Neural progenitor cell (in vitro differentiated cells): ENCODE results near the gene FAM53B.

ENCODE experiments used
- CTCF ChIP-seq: fragments of 200-600 bp; sonication (generic); IDR thresholded peaks from 2 replicates; pipeline ENCODE4 v1.5.1; 2017; ENCODE audit warnings: antibody characterized with exemption, mild to moderate bottlenecking
- EZH2 ChIP-seq: fragments of 200-600 bp; sonication (generic); IDR thresholded peaks from 2 replicates; pipeline ENCODE4 v1.6.1; 2017; ENCODE audit warnings: antibody characterized with exemption, mild to moderate bottlenecking, moderate library complexity
- EZH2phosphoT487 ChIP-seq: fragments of 200-600 bp; sonication (generic); IDR thresholded peaks from 2 replicates; pipeline ENCODE4 v1.6.1; 2017; ENCODE audit warnings: antibody characterized with exemption

DNA sequence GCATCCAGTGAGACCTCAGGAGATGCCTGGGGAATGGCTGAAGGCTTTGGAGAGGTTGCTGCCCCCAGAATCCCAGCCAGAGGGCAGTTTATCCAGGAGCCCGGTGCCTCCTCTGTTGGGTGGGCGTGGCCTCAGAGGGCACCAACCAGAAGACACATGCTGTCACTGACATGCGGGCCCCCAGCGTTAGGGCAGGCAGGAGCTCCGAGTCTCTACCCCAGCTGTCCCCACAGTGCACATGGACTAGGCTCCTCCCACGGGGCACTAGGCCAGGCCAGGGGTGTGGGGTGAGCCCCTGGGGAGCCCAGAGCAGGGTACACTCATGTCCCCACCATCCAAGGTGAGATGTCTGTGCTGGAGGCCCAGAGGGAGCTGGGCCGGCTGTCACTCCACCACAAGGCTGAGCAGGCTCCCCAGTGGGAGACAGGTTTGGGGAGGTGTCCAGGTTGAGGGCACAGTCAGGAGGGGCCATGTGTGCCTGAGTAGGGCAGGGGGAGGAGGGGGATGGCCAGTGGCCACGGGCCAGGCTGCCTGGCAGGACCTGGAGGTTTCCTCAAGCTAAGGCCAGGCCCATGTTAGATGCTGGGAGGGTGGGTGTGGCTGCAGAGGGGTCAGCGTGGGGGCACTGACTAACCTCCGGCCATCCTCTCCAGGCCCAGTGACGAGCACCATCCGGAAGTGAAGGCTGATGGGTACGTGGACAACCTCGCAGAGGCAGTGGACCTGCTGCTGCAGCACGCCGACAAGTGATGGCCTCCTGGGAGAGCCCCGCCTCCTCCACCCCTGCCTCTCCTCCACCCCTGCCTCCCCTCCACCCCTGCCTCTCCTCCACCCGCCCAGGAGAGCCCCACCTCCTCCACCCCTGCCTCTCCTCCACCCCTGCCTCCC, 131.3 kb downstream of the FAM53B start:
- peak; percentile 30 for TF ChIP-seq CTCF
- TF ChIP-seq EZH2phosphoT487, result no peak
- no peak for TF ChIP-seq EZH2
